K562 (cell line): ENCODE results near the gene SNX9. TPM values are rescaled to one million over a fixed set of nuclear protein-coding genes. Genes with fewer than 3 reads are reported as not detected.

Source experiments
- AFF1 ChIP-seq, 2 experiments: fragments of 450-650 bp; IDR thresholded peaks; 2 replicates each; pipeline ENCODE4 v1.6.1; 2018; ENCODE audit warnings: mild to moderate bottlenecking in 2 of 2, low read depth in 1 of 2; ENCODE audit not compliant: partially characterized antibody in 2 of 2
- ATF3 ChIP-seq, 2 experiments: fragments of 450-650 bp in 1 of 2; sonication (generic) in 1 of 2; formaldehyde crosslinking in 1 of 2; IDR thresholded peaks in 1 of 2; conservative IDR thresholded peaks in 1 of 2; 2 replicates each; pipeline versions ENCODE4 v1.6.1 to v1.8.1; 2016 to 2023; ENCODE audit warnings: mild to moderate bottlenecking in 2 of 2, moderate library complexity in 2 of 2, inconsistent platforms in 1 of 2, missing genetic modification reagents in 1 of 2
- CCNT2 ChIP-seq: IDR thresholded peaks from 2 replicates; pipeline ENCODE4 v1.6.1; 2011; ENCODE audit warnings: borderline replicate concordance, low read depth, mild to moderate bottlenecking, moderate library complexity, mixed read lengths, low read length; ENCODE audit not compliant: insufficient read length; ENCODE audit errors: extremely low read depth
- DNMT1 ChIP-seq: fragments of 450-650 bp; IDR thresholded peaks from 2 replicates; pipeline ENCODE4 v1.6.1; 2016; ENCODE audit warnings: antibody characterized with exemption, mild to moderate bottlenecking
- E2F3 ChIP-seq: fragments of 250-450 bp; sonication (Bioruptor Pico); IDR thresholded peaks from 2 replicates; pipeline ENCODE4 v1.4.0; 2020; ENCODE audit warnings: mild to moderate bottlenecking
- IRF1 ChIP-seq: sonication (generic); formaldehyde crosslinking; IDR thresholded peaks from 2 replicates; pipeline ENCODE4 v1.8.0; 2022; ENCODE audit warnings: missing genetic modification reagents, mild to moderate bottlenecking, borderline replicate concordance
- MEIS2 ChIP-seq: fragments of 450-650 bp; IDR thresholded peaks from 2 replicates; pipeline ENCODE4 v1.6.1; 2014; ENCODE audit warnings: mild to moderate bottlenecking; ENCODE audit not compliant: partially characterized antibody
- MTA3 ChIP-seq: fragments of 450-650 bp; formaldehyde crosslinking; IDR thresholded peaks from 2 replicates; pipeline ENCODE4 v1.6.1; 2017; ENCODE audit warnings: mild to moderate bottlenecking, borderline replicate concordance
- PCBP2 ChIP-seq: fragments of 200-400 bp; formaldehyde crosslinking; IDR thresholded peaks from 2 replicates; pipeline ENCODE4 v1.6.1; 2018; ENCODE audit warnings: low read length, low read depth, mild to moderate bottlenecking, moderate library complexity; ENCODE audit not compliant: poor library complexity, severe bottlenecking
- PKNOX1 ChIP-seq: fragments of 450-650 bp; IDR thresholded peaks from 2 replicates; pipeline ENCODE4 v1.6.1; 2016
- SMC3 ChIP-seq: conservative IDR thresholded peaks from 2 replicates; pipeline ENCODE4 v1.6.1; 2011; ENCODE audit warnings: low read depth, low read length, improper control_type of control experiment; ENCODE audit not compliant: insufficient read depth
- TSHZ1 ChIP-seq: fragments of 250-450 bp; sonication (Bioruptor Pico); IDR thresholded peaks from 2 replicates; pipeline ENCODE4 v1.4.0; 2020; ENCODE audit warnings: mild to moderate bottlenecking, moderate library complexity
- ZBTB1 ChIP-seq: sonication (generic); formaldehyde crosslinking; IDR thresholded peaks from 2 replicates; pipeline ENCODE4 v1.8.1; 2023; ENCODE audit warnings: missing genetic modification reagents, low read depth, mild to moderate bottlenecking, borderline replicate concordance
- ZNF134 ChIP-seq: fragments of 250-450 bp; sonication (Bioruptor Pico); conservative IDR thresholded peaks from 2 replicates; pipeline ENCODE4 v1.4.0; 2020
- ZNF316 ChIP-seq: fragments of 450-650 bp; IDR thresholded peaks from 2 replicates; pipeline ENCODE4 v1.6.1; 2016
- ZNF384 ChIP-seq: IDR thresholded peaks from 2 replicates; pipeline ENCODE4 v1.6.1; 2012; ENCODE audit warnings: low read depth, low read length, improper control_type of control experiment
- polyA plus RNA-seq, 8 experiments: library from polyadenylated mRNA; depleted of rRNA in 4 of 8; stranded (reverse) in 5 of 8; unstranded in 3 of 8; fragments of >200 nt; fragmentation: Nextera tagmentation in 2 of 8; fragmentation: Illumina TruSeq in 1 of 8; extraction: Ambion mirVana in 2 of 8; extraction: Trizol in 1 of 8; gene quantifications; 2 replicates each; pipeline versions ENCODE4 v1.2.1 to v1.2.3, GENCODE V29; 2011 to 2014; ENCODE audit warnings: inconsistent platforms in 1 of 8, missing spikeins in 1 of 8
- total RNA-seq, 7 experiments: library from RNA; depleted of rRNA in 6 of 7; stranded (reverse); fragments of >200 nt in 6 of 7; fragmentation: Illumina TruSeq in 2 of 7; extraction: Trizol in 2 of 7; gene quantifications; 2 replicates each; pipeline versions ENCODE4 v1.2.1 to v1.2.3, GENCODE V29; 2011 to 2021; ENCODE audit warnings: low replicate concordance in 1 of 7

The SNX9 gene
- total and polyA plus RNA-seq, 9 of the 15 experiments (the other 6 are each of a cell fraction or from before 2014, with no cell fraction given): 6.0 to 81.7 (median 57.1) TPM

- TF ChIP-seq TSHZ1: no peak
- TF ChIP-seq ZNF134 (CRISPR knock-in tag): no peak
- no peak for TF ChIP-seq PCBP2
- no peak for TF ChIP-seq IRF1 (CRISPR knock-in tag)
- peak; percentile 97 for TF ChIP-seq ZNF384
- peak; percentile 1 for TF ChIP-seq MEIS2
- TF ChIP-seq ZBTB1 (CRISPR knock-in tag): no peak
- no peak for TF ChIP-seq DNMT1
- peak in 1 of 2 experiments; percentile 32 for TF ChIP-seq AFF1 (IDR thresholded peaks at IDR 0.05; ENCODE audit: low read depth in 1 of 2, partially characterized antibody in 2 of 2)
- peak; percentile 19; the same call in 1 of the 2 replicates for TF ChIP-seq ZNF316
- TF ChIP-seq CCNT2: peak; percentile 27
- no peak for TF ChIP-seq ATF3 (IDR thresholded peaks at IDR 0.05)
- no peak for TF ChIP-seq ATF3 (CRISPR knock-in tag; conservative IDR thresholded peaks at IDR 0.05)
- no peak for TF ChIP-seq PKNOX1
- TF ChIP-seq MTA3: no peak
- TF ChIP-seq SMC3: no peak
- no peak for TF ChIP-seq E2F3 (CRISPR knock-in tag)
These were observed 69.4 kb downstream of the SNX9 start (continued) for GRCh38 chr6:157892363-157892877.
